Left lung (tissue), 10 donors: ENCODE measurements around the gene SULT4A1. TPM values are rescaled to one million over a fixed set of nuclear protein-coding genes. Genes with fewer than 3 reads are reported as not detected.

ENCODE experiments used
- ATAC-seq: fragments of 200-7000 bp; cut with Tn5 transposase; one replicate; pipeline ENCODE4 v1.9.1; 2020; ENCODE audit warnings: moderate library complexity
- DNase-seq, 4 donors: peaks; one replicate each; pipeline ENCODE4 v3.0.0-alpha.2; 2013 to 2020
- H3K27ac ChIP-seq, 2 donors: fragments of 200-600 bp; sonication (generic) in 1 of 2; one replicate each; pipeline versions ENCODE4 v1.5.0 to v1.8.0; 2020 to 2021
- H3K27me3 ChIP-seq, 2 donors: fragments of 200-600 bp; sonication (generic) in 1 of 2; one replicate each; pipeline versions ENCODE4 v1.5.0 to v1.8.0; 2020 to 2021
- H3K36me3 ChIP-seq, 2 donors: fragments of 200-600 bp; sonication (generic) in 1 of 2; one replicate each; pipeline versions ENCODE4 v1.5.0 to v1.8.0; 2020 to 2021
- H3K4me1 ChIP-seq, 2 donors: fragments of 200-600 bp; one replicate each; pipeline ENCODE4 v1.8.0; 2021
- H3K4me3 ChIP-seq, 2 donors: fragments of 200-600 bp; sonication (generic) in 1 of 2; one replicate each; pipeline versions ENCODE4 v1.5.0 to v1.8.0; 2020 to 2021; ENCODE audit warnings: mild to moderate bottlenecking in 1 of 2
- H3K9me3 ChIP-seq, 2 donors: fragments of 200-600 bp; sonication (generic) in 1 of 2; one replicate each; pipeline versions ENCODE4 v1.5.0 to v1.8.0; 2020 to 2021
- intact Hi-C, 2 donors: fragments of 100-400 bp; cut with DNase I; formaldehyde crosslinking; loops; one replicate each; pipeline versions ENCODE4 v1.11.2 to v1.14.2; 2022
- polyA plus RNA-seq, 6 donors: library from polyadenylated mRNA; unstranded; fragments of 120-200 nt; gene quantifications; one replicate each; pipeline ENCODE4 v1.2.1, GENCODE V29; 2013; ENCODE audit not compliant: insufficient read length in 6 of 6
- total RNA-seq, 2 donors: library from RNA; stranded (reverse); fragmentation: NEBNext Ultra II Directional; extraction: Animal tissue kit (Norgen Biotek cat#: 25700); gene quantifications; one replicate each; pipeline ENCODE4 v1.2.1, GENCODE V29; 2021
- TF ChIP-seq, protein P1 (sequence below), 2 donors: fragments of 200-600 bp; sonication (generic) in 1 of 2; IDR thresholded peaks; one replicate each; pipeline versions ENCODE4 v1.5.0 to v1.8.0; 2021; ENCODE audit warnings: antibody characterized with exemption in 2 of 2
- donor health status: DM: no; HTN: yes; CAD: no.
- donor health status: DM: no; HTN: no; CAD: no.

Gene SULT4A1
- total and polyA plus RNA-seq, 8 donors, result 0.85 to 2.5 (median 1.6) TPM; not detected in 2

DNA sequence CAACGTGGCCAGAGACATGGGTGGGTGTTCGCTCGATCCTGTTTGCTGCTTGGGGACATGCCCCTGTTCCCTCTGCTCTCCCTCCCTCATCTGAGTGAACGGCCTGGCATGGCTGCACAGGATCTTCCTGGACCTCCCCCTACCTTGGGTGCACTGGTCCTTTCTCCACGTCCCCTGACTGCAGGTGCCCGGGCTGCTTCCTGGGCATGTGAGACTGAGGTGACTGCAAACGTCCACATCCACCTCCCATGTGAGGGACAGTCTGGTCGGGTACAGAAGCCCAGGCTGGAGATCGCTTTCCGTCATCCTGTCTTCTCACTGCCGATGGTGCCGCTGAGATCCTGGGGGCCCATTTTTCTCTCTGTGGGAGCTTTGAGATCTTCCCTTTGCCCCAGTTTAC is 11.8 kb downstream of the SULT4A1 start:
- intact Hi-C loops, result no loop called here
- TF ChIP-seq, protein P1, sequence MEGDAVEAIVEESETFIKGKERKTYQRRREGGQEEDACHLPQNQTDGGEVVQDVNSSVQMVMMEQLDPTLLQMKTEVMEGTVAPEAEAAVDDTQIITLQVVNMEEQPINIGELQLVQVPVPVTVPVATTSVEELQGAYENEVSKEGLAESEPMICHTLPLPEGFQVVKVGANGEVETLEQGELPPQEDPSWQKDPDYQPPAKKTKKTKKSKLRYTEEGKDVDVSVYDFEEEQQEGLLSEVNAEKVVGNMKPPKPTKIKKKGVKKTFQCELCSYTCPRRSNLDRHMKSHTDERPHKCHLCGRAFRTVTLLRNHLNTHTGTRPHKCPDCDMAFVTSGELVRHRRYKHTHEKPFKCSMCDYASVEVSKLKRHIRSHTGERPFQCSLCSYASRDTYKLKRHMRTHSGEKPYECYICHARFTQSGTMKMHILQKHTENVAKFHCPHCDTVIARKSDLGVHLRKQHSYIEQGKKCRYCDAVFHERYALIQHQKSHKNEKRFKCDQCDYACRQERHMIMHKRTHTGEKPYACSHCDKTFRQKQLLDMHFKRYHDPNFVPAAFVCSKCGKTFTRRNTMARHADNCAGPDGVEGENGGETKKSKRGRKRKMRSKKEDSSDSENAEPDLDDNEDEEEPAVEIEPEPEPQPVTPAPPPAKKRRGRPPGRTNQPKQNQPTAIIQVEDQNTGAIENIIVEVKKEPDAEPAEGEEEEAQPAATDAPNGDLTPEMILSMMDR (IDR thresholded peaks at IDR 0.05), result no peak
- peak in 1 of 4 donors; percentile 27 for DNase-seq
- no peak overlapping the region for H3K27ac ChIP-seq
- no peaks in the 10 kb centered on the region for H3K36me3 ChIP-seq
- H3K27me3 ChIP-seq, result peaks cover 0 to 75% of the 10 kb centered on the region in 2 donors
- H3K9me3 ChIP-seq, result no peaks in the 10 kb centered on the region
- no peaks in the 10 kb centered on the region for H3K4me1 ChIP-seq
- H3K4me3 ChIP-seq, result no peak overlapping the region
- ATAC-seq, result no peak

DNA sequence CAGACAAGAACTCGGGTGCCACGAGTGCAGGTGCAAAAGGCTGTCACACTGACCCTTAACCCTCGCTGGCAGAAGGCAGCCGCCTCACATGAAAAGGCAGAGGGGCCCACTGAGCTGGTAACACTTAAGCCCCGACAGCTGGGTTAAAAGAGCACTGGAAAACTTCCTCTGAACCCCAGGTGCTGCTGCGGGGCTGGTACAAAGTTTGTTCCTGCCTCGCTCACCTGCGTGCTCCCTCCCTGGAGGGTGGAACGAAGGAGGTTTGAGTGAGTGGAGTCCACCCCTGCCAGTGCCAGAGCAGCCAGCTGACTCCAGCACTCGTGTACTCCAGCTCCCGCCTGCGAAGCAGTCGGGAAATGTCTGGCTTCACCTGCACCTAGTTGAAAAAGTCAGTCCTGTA is 12.6 kb downstream of the SULT4A1 start:
- Histone ChIP-seq H3K36me3 (no peaks in the 10 kb centered on the region), H3K9me3 (no peaks in the 10 kb centered on the region), H3K27ac (no peak overlapping the region), H3K4me1 (no peaks in the 10 kb centered on the region), H3K4me3 (no peak overlapping the region), H3K27me3 (peaks cover 0 to 80% of the 10 kb centered on the region in 2 donors)
- DNase-seq, result peak in 1 of 4 donors; percentile 14
- TF ChIP-seq, protein P1 (IDR thresholded peaks at IDR 0.05), result no peak
- intact Hi-C loops, result no loop called here
- no peak for ATAC-seq

DNA sequence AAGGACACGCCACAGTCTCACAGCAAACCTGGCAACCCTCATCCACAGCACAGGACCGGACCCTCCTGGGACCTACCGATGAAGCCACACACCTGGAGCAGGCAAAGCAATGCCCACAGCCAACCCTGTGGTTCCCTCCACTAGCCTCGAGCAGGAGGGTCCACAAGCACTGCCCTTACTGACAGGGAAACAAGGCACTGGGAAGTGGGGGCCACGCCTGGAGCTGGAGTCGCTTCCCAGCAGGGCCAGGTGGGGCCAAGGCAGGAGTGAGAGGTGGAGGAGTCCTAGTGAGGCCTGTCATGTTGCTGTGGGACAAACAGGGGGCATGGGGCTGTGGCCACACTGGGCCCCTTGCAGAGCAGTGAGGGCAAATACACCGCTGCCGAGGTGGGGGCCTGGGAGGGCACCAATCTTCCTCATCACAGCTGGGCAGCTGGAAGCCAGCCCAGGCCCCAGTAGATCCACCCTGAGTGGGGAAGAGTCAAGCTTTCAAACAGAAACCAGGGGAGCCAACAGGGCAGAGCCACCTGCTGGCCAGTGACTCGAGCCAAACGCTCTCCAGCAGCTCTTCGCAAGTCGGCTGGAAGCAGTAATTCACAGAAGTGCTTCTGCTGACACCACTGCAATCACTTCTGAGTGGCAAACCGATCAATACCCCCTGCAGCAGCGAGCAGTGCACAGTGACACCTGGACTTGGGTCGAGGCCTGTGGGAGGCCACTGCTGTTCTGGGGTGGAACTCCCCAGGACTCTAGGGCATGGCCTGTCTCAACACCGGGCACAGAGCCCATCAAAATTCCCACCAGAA is 13.7 kb downstream of the SULT4A1 start:
- peak in 1 of 4 donors; percentile 18 for DNase-seq
- Histone ChIP-seq H3K9me3 (no peaks in the 10 kb centered on the region), H3K36me3 (no peaks in the 10 kb centered on the region), H3K4me1 (no peaks in the 10 kb centered on the region), H3K4me3 (no peak overlapping the region), H3K27me3 (peaks cover 0 to 79% of the 10 kb centered on the region in 2 donors), H3K27ac (no peak overlapping the region)
- TF ChIP-seq, protein P1 (IDR thresholded peaks at IDR 0.05), result no peak
- intact Hi-C loops, result no loop called here
- peak; percentile 30 for ATAC-seq

DNA sequence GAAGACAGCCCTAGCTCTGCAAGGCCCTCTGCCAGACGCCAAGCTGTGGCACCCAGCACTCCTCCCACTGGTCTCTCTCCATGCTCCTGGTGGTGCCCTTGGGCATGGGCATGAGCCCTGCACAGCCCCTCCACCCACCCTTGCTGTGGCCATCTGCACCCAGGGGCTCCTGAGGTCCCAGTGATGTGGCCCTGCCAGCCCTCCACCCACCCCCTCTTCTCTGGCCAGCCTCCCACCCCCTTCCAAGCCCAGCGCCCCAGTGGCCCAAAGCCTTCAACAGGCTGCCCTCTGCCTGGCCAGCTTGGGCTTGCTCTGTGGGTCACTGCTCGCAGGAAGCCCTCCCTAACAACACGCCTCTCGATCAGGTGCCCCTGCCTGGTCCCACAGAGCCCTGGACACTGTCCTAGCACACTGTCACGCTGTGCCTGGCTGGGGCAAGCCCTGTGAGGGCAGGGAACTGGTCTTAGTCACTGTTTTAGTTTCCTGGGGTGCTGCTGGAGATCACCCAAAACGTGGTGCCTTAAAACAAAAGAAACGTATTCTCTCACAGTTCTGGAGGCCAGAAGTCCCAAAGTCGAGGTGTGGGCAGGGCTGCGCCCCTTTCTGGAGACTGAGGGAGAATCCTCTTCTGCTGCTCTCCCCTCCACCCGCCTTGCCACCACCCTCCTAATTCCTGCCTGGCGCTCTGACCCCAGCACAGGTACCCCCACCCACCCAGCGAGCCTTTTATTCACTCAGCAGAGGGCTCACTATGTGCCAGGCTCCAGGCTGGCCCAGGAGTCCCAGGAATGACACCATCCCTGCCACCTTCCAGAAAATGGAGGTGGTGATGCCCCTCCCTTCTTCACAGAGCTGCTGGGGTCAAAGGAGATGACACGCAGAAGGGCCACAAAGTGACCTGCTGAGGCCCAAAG is 14.7 kb downstream of the SULT4A1 start:
- TF ChIP-seq, protein P1 (IDR thresholded peaks at IDR 0.05), result no peak

DNA sequence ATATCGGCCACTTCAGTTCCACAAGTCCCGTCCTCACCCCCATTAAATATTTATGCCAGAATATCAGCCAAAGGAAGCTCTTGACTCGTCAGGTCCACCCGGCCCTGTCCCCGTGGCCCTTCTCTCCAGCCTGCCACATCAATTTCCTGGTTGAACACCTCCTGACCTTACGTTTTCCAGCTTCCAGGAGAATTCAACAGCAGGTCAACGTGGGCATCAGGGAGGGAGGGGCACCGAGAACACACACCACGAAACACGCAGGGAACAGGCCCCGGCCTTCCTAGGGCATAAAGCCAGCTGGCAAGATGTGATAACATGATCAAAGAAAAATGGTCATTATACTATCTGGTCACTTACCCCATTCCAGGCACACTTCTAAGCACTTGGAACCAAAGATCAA is 15.3 kb downstream of the SULT4A1 start:
- peaks cover 0 to 64% of the 10 kb centered on the region in 2 donors for H3K27me3 ChIP-seq

More for the DNA sequence above, 14.7 kb downstream of the SULT4A1 start:
- no peak for ATAC-seq
- intact Hi-C loops, result no loop called here
- H3K27ac ChIP-seq, result no peak overlapping the region
- H3K36me3 ChIP-seq, result no peaks in the 10 kb centered on the region
- no peaks in the 10 kb centered on the region for H3K9me3 ChIP-seq
- DNase-seq, result peak in 1 of 4 donors; percentile 16
- H3K4me1 ChIP-seq, result no peaks in the 10 kb centered on the region
- peaks cover 0 to 71% of the 10 kb centered on the region in 2 donors for H3K27me3 ChIP-seq
- H3K4me3 ChIP-seq, result no peak overlapping the region

More for the DNA sequence above, 15.3 kb downstream of the SULT4A1 start:
- peak in 1 of 4 donors; percentile 3 for DNase-seq
- no peaks in the 10 kb centered on the region for H3K4me1 ChIP-seq
- H3K36me3 ChIP-seq, result no peaks in the 10 kb centered on the region
- TF ChIP-seq, protein P1 (IDR thresholded peaks at IDR 0.05), result no peak
- ATAC-seq, result no peak
- H3K27ac ChIP-seq, result no peak overlapping the region
- H3K9me3 ChIP-seq, result no peaks in the 10 kb centered on the region
- intact Hi-C loops, result no loop called here
- no peak overlapping the region for H3K4me3 ChIP-seq
